H9 (cell line): ENCODE data around the gene RSPO1. TPM values are rescaled to one million over a fixed set of nuclear protein-coding genes. Genes with fewer than 3 reads are reported as not detected.

Experiments
- DNase-seq: peaks from one replicate; pipeline ENCODE4 v3.0.0-alpha.2; 2017
- H2AFZ ChIP-seq: one replicate; pipeline ENCODE4 v1.6.1; 2013; ENCODE audit warnings: mild to moderate bottlenecking, low read length, control low read depth, moderate library complexity
- H2AK5ac ChIP-seq: 2 replicates; pipeline ENCODE4 v1.6.1; 2013; ENCODE audit warnings: low read length, control low read depth, mixed read lengths; ENCODE audit not compliant: insufficient read length
- H2BK120ac ChIP-seq: one replicate; pipeline ENCODE4 v1.6.1; 2013; ENCODE audit warnings: low read depth, mild to moderate bottlenecking, low read length, control low read depth, inconsistent platforms; ENCODE audit not compliant: poor library complexity, severe bottlenecking
- H2BK12ac ChIP-seq: 2 replicates; pipeline ENCODE4 v1.6.1; 2013; ENCODE audit warnings: low read length, control low read depth, mixed read lengths, low read depth; ENCODE audit not compliant: insufficient read length
- H2BK15ac ChIP-seq: 2 replicates; pipeline ENCODE4 v1.6.1; 2013; ENCODE audit warnings: low read depth, low read length, control low read depth
- H2BK20ac ChIP-seq: one replicate; pipeline ENCODE4 v1.6.1; 2013; ENCODE audit warnings: low read depth, mild to moderate bottlenecking, low read length, control low read depth, inconsistent platforms; ENCODE audit not compliant: poor library complexity, severe bottlenecking
- H2BK5ac ChIP-seq: 2 replicates; pipeline ENCODE4 v1.6.1; 2013; ENCODE audit warnings: low read length, control low read depth, mixed read lengths; ENCODE audit not compliant: insufficient read length
- H3K14ac ChIP-seq: 2 replicates; pipeline ENCODE4 v1.6.1; 2013; ENCODE audit warnings: low read length, control low read depth; ENCODE audit not compliant: insufficient read depth
- H3K18ac ChIP-seq: 2 replicates; pipeline ENCODE4 v1.6.1; 2013; ENCODE audit warnings: low read depth, mild to moderate bottlenecking, mixed read lengths, low read length, control low read depth; ENCODE audit not compliant: insufficient read length
- H3K23ac ChIP-seq: 2 replicates; pipeline ENCODE4 v1.6.1; 2013; ENCODE audit warnings: low read length, control low read depth, mixed read lengths, low read depth; ENCODE audit not compliant: insufficient read length
- H3K23me2 ChIP-seq: 2 replicates; pipeline ENCODE4 v1.6.1; 2013; ENCODE audit warnings: low read depth, mild to moderate bottlenecking, mixed read lengths, low read length, control low read depth; ENCODE audit not compliant: insufficient read length, poor library complexity, severe bottlenecking
- H3K27ac ChIP-seq: 2 replicates; pipeline ENCODE4 v1.5.1; 2013; ENCODE audit warnings: low read length, control low read depth, mixed read lengths, low read depth; ENCODE audit not compliant: insufficient read length
- H3K27me3 ChIP-seq: 2 replicates; pipeline ENCODE4 v1.6.1; 2013; ENCODE audit warnings: low read length, control low read depth, inconsistent platforms; ENCODE audit not compliant: insufficient read depth
- H3K4ac ChIP-seq: 2 replicates; pipeline ENCODE4 v1.6.1; 2013; ENCODE audit warnings: low read depth, mild to moderate bottlenecking, control low read depth, inconsistent platforms, low read length, moderate library complexity
- H3K4me1 ChIP-seq: 2 replicates; pipeline ENCODE4 v1.6.1; 2013; ENCODE audit warnings: low read length, control low read depth, inconsistent platforms; ENCODE audit not compliant: insufficient read depth
- H3K4me2 ChIP-seq: 2 replicates; pipeline ENCODE4 v1.6.1; 2013; ENCODE audit warnings: low read length, control low read depth, mixed read lengths; ENCODE audit not compliant: insufficient read length, insufficient read depth
- H3K56ac ChIP-seq: 2 replicates; pipeline ENCODE4 v1.6.1; 2013; ENCODE audit warnings: low read depth, mild to moderate bottlenecking, mixed read lengths, low read length, control low read depth; ENCODE audit not compliant: insufficient read length
- H3K79me1 ChIP-seq: 2 replicates; pipeline ENCODE4 v1.6.1; 2013; ENCODE audit warnings: low read depth, mild to moderate bottlenecking, moderate library complexity, low read length, control low read depth, inconsistent platforms; ENCODE audit not compliant: insufficient read depth, poor library complexity, severe bottlenecking
- H3K79me2 ChIP-seq: 2 replicates; pipeline ENCODE4 v1.6.1; 2013; ENCODE audit warnings: low read length, control low read depth, inconsistent platforms; ENCODE audit not compliant: insufficient read depth
- H3K9ac ChIP-seq: 2 replicates; pipeline ENCODE4 v1.6.1; 2013; ENCODE audit warnings: low read length, control low read depth, mixed read lengths; ENCODE audit not compliant: insufficient read length; ENCODE audit errors: extremely low read depth
- H3K9me3 ChIP-seq: one replicate; pipeline ENCODE4 v1.6.1; 2013; ENCODE audit warnings: low read depth, low read length, inconsistent platforms; ENCODE audit not compliant: control insufficient read depth
- H3T11ph ChIP-seq: one replicate; pipeline ENCODE4 v1.6.1; 2013; ENCODE audit warnings: mild to moderate bottlenecking, low read length, control low read depth, inconsistent platforms
- H4K20me1 ChIP-seq: one replicate; pipeline ENCODE4 v1.6.1; 2013; ENCODE audit not compliant: control insufficient read depth, insufficient read length, insufficient read depth
- H4K5ac ChIP-seq: 2 replicates; pipeline ENCODE4 v1.6.1; 2013; ENCODE audit warnings: low read depth, mild to moderate bottlenecking, mixed read lengths, low read length, control low read depth; ENCODE audit not compliant: insufficient read length
- H4K8ac ChIP-seq: replicated peaks from 2 replicates; pipeline ENCODE4 v1.6.1; 2013; ENCODE audit warnings: low read length, control low read depth, mixed read lengths, low read depth; ENCODE audit not compliant: insufficient read length
- H4K91ac ChIP-seq: 2 replicates; pipeline ENCODE4 v1.6.1; 2013; ENCODE audit warnings: low read depth, mild to moderate bottlenecking, moderate library complexity, mixed read lengths, low read length, control low read depth; ENCODE audit not compliant: insufficient read length
- H3K27ac Mint-ChIP-seq, 3 experiments: 2 replicates in 2 of 3; 3 replicates in 1 of 3; pipeline ENCODE4 v1.8.0; 2020 to 2021; ENCODE audit warnings: mixed read lengths in 3 of 3, mild to moderate bottlenecking in 1 of 3, moderate library complexity in 1 of 3
- H3K27me3 Mint-ChIP-seq: 2 replicates; pipeline ENCODE4 v1.8.0; 2021; ENCODE audit warnings: low read depth, mild to moderate bottlenecking, moderate library complexity, mixed read lengths
- H3K36me3 Mint-ChIP-seq, 3 experiments: 2 replicates in 2 of 3; 3 replicates in 1 of 3; pipeline ENCODE4 v1.8.0; 2020 to 2021; ENCODE audit warnings: low read depth in 3 of 3, mixed read lengths in 3 of 3; ENCODE audit not compliant: insufficient read depth in 1 of 3
- H3K4me1 Mint-ChIP-seq, 2 experiments: 2 replicates each; pipeline ENCODE4 v1.8.0; 2020; ENCODE audit warnings: mixed read lengths in 2 of 2
- H3K4me3 Mint-ChIP-seq, 2 experiments: 2 replicates in 1 of 2; 3 replicates in 1 of 2; pipeline ENCODE4 v1.8.0; 2020 to 2021; ENCODE audit warnings: mild to moderate bottlenecking in 2 of 2, mixed read lengths in 2 of 2, moderate library complexity in 1 of 2
- H3K9me3 Mint-ChIP-seq, 2 experiments: 2 replicates in 1 of 2; 3 replicates in 1 of 2; pipeline ENCODE4 v1.8.0; 2020; ENCODE audit warnings: mild to moderate bottlenecking in 2 of 2, mixed read lengths in 2 of 2, moderate library complexity in 1 of 2
- CTCF ChIP-seq: fragments of 200-600 bp; sonication (generic); conservative IDR thresholded peaks from 3 replicates; pipeline ENCODE4 v1.8.0; 2021; ENCODE audit warnings: antibody characterized with exemption, mild to moderate bottlenecking
- WGBS: extraction: QIAGEN DNeasy Blood & Tissue Kit; methylation state at CpG from one replicate; pipeline ENCODE4 v1.1.7; 2013; ENCODE audit warnings: missing lambda C conversion rate, low lambda C conversion rate, mixed read lengths; ENCODE audit not compliant: insufficient read length; ENCODE audit errors: extremely low coverage; 5-methylcytosine and 5-hydroxymethylcytosine counted together
- total RNA-seq: library from RNA; stranded (reverse); gene quantifications from 2 replicates; pipeline ENCODE4 v1.2.1, GENCODE V29; 2021

RSPO1 gene
- total RNA-seq, 1 experiment from 2014 or later = 0.35 TPM

- no peak overlapping the region for H3K4ac ChIP-seq
- H2BK12ac ChIP-seq = no peak overlapping the region
- no peaks in the 10 kb centered on the region for H4K20me1 ChIP-seq
- H3K14ac ChIP-seq = no peak overlapping the region
- no peak overlapping the region for H3K27ac ChIP-seq
- H2BK120ac ChIP-seq = no peak overlapping the region
- no peak overlapping the region for H3T11ph ChIP-seq
- H3K23ac ChIP-seq = no peak overlapping the region
- no peak overlapping the region for H2BK20ac ChIP-seq
- H3K9ac ChIP-seq = no peak overlapping the region
- H3K23me2 ChIP-seq = no peaks in the 10 kb centered on the region
- H3K36me3 Mint-ChIP-seq = no peaks in the 10 kb centered on the region
- no peak overlapping the region for H3K27ac Mint-ChIP-seq
- H4K91ac ChIP-seq = no peak overlapping the region
- no peaks in the 10 kb centered on the region for H3K4me1 ChIP-seq
- no peaks in the 10 kb centered on the region for H3K79me1 ChIP-seq
- no peak overlapping the region for H2AFZ ChIP-seq
- H2BK5ac ChIP-seq = no peak overlapping the region
- H3K4me2 ChIP-seq = no peak overlapping the region
- H2AK5ac ChIP-seq = no peak overlapping the region
- no peaks in the 10 kb centered on the region for H3K27me3 ChIP-seq
- no CpG with 5 or more reads among the region's 10 CpGs for WGBS
- H3K4me3 Mint-ChIP-seq = no peak overlapping the region
- H2BK15ac ChIP-seq = no peak overlapping the region
- H3K9me3 ChIP-seq = no peaks in the 10 kb centered on the region
- H4K5ac ChIP-seq = no peak overlapping the region
- H3K56ac ChIP-seq = no peak overlapping the region
- no peak for TF ChIP-seq CTCF
- H3K27me3 Mint-ChIP-seq = peaks cover 18% of the 10 kb centered on the region
- no peaks in the 10 kb centered on the region for H3K79me2 ChIP-seq
- DNase-seq = peak; percentile 80
- H3K18ac ChIP-seq = no peak overlapping the region
- H3K4me1 Mint-ChIP-seq = peaks cover 7 to 20% of the 10 kb centered on the region in 2 experiments
- no peak overlapping the region for H4K8ac ChIP-seq
- H3K9me3 Mint-ChIP-seq = no peaks in the 10 kb centered on the region
Measured at GRCh38 chr1:37673920-37674319, 39.2 kb upstream of the RSPO1 start.
